GM23338 (cell line): ENCODE data around the gene ADTRP. TPM values are rescaled to one million over a fixed set of nuclear protein-coding genes. Genes with fewer than 3 reads are reported as not detected.

Source experiments
- ATAC-seq: fragments of 200-7000 bp; cut with Tn5 transposase; 3 replicates; pipeline ENCODE4 v1.9.1; 2020
- DNase-seq: peaks from one replicate; pipeline ENCODE4 v3.0.0-alpha.2; 2015; ENCODE audit warnings: low spot score
- H2AFZ ChIP-seq: fragments of 200-600 bp; sonication (generic); 2 replicates; pipeline ENCODE4 v1.8.0; 2016; ENCODE audit warnings: antibody characterized with exemption, mild to moderate bottlenecking, moderate library complexity
- H3F3A ChIP-seq: fragments of 200-600 bp; sonication (generic); replicated peaks from 2 replicates; pipeline ENCODE4 v1.8.0; 2017; ENCODE audit warnings: antibody characterized with exemption, mixed run types, low read depth
- H3K27ac ChIP-seq: fragments of 200-600 bp; sonication (generic); 2 replicates; pipeline ENCODE4 v1.6.1; 2016; ENCODE audit warnings: low read depth
- H3K27me3 ChIP-seq: fragments of 200-600 bp; sonication (generic); 2 replicates; pipeline ENCODE4 v1.8.0; 2016; ENCODE audit warnings: mild to moderate bottlenecking, mixed run types, moderate library complexity; ENCODE audit not compliant: insufficient read depth
- H3K36me3 ChIP-seq: fragments of 200-600 bp; sonication (generic); 2 replicates; pipeline ENCODE4 v1.8.0; 2016; ENCODE audit warnings: mild to moderate bottlenecking; ENCODE audit not compliant: insufficient read depth
- H3K4me1 ChIP-seq: fragments of 200-600 bp; sonication (generic); 2 replicates; pipeline ENCODE4 v1.8.0; 2016; ENCODE audit warnings: mild to moderate bottlenecking, moderate library complexity; ENCODE audit not compliant: insufficient read depth
- H3K4me2 ChIP-seq: fragments of 200-600 bp; sonication (generic); 2 replicates; pipeline ENCODE4 v1.7.1; 2017; ENCODE audit warnings: mixed run types
- H3K4me3 ChIP-seq: fragments of 200-600 bp; sonication (generic); 2 replicates; pipeline ENCODE4 v1.6.1; 2016; ENCODE audit warnings: mixed run types
- H3K79me2 ChIP-seq: fragments of 200-600 bp; sonication (generic); replicated peaks from 2 replicates; pipeline ENCODE4 v1.8.0; 2017; ENCODE audit warnings: mild to moderate bottlenecking; ENCODE audit not compliant: insufficient read depth
- H3K9me2 ChIP-seq: fragments of 200-600 bp; sonication (generic); 2 replicates; pipeline ENCODE4 v1.8.0; 2017; ENCODE audit not compliant: insufficient read depth
- H4K20me1 ChIP-seq: fragments of 200-600 bp; sonication (generic); replicated peaks from 2 replicates; pipeline ENCODE4 v1.8.0; 2017; ENCODE audit warnings: mild to moderate bottlenecking; ENCODE audit not compliant: insufficient read depth
- H3K27ac Mint-ChIP-seq: 2 replicates; pipeline ENCODE4 v1.8.0; 2020; ENCODE audit warnings: inconsistent platforms, mild to moderate bottlenecking, moderate library complexity, mixed read lengths
- H3K27me3 Mint-ChIP-seq: 3 replicates; pipeline ENCODE4 v1.8.0; 2022; ENCODE audit warnings: low read depth, mild to moderate bottlenecking, moderate library complexity, mixed read lengths, inconsistent platforms; ENCODE audit not compliant: insufficient read depth, poor library complexity
- H3K36me3 Mint-ChIP-seq: 3 replicates; pipeline ENCODE4 v1.8.0; 2021; ENCODE audit warnings: low read depth, mild to moderate bottlenecking, inconsistent platforms, moderate library complexity, mixed read lengths
- H3K4me1 Mint-ChIP-seq: 3 replicates; pipeline ENCODE4 v1.8.0; 2020; ENCODE audit warnings: mild to moderate bottlenecking, inconsistent platforms, mixed read lengths
- H3K4me3 Mint-ChIP-seq: 3 replicates; pipeline ENCODE4 v1.8.0; 2021; ENCODE audit warnings: moderate library complexity, mild to moderate bottlenecking, inconsistent platforms, mixed read lengths
- H3K9me3 Mint-ChIP-seq: 3 replicates; pipeline ENCODE4 v1.8.0; 2020; ENCODE audit warnings: moderate library complexity, mild to moderate bottlenecking, inconsistent platforms, mixed read lengths
- CREB1 ChIP-seq: fragments of 250-450 bp; sonication (Bioruptor Pico); IDR thresholded peaks from 2 replicates; pipeline ENCODE4 v1.5.0; 2020; ENCODE audit warnings: low read depth, mild to moderate bottlenecking, moderate library complexity
- CTCF ChIP-seq, 2 experiments: fragments of 200-600 bp in 1 of 2; sonication (generic) in 1 of 2; conservative IDR thresholded peaks; 2 replicates each; pipeline versions ENCODE4 v1.5.1 to v1.6.1; 2016 to 2017; ENCODE audit warnings: antibody characterized with exemption in 2 of 2, low read depth in 2 of 2, mild to moderate bottlenecking in 2 of 2, moderate library complexity in 1 of 2
- ETS1 ChIP-seq: IDR thresholded peaks from 2 replicates; pipeline ENCODE4 v1.6.1; 2016; ENCODE audit warnings: antibody characterized with exemption
- EZH2 ChIP-seq: fragments of 200-600 bp; sonication (generic); IDR thresholded peaks from one replicate; pipeline ENCODE4 v1.8.0; 2017; ENCODE audit warnings: antibody characterized with exemption, mild to moderate bottlenecking, low read depth; ENCODE audit not compliant: unreplicated experiment
- EZH2phosphoT487 ChIP-seq: fragments of 200-600 bp; sonication (generic); IDR thresholded peaks from one replicate; pipeline ENCODE4 v1.8.1; 2018; ENCODE audit warnings: antibody characterized with exemption; ENCODE audit not compliant: unreplicated experiment
- JUNB ChIP-seq: IDR thresholded peaks from one replicate; pipeline ENCODE4 v1.6.1; 2016; ENCODE audit warnings: antibody characterized with exemption; ENCODE audit not compliant: unreplicated experiment
- NANOG ChIP-seq: IDR thresholded peaks from 2 replicates; pipeline ENCODE4 v1.6.1; 2016; ENCODE audit warnings: antibody characterized with exemption, borderline replicate concordance
- POLR2AphosphoS5 ChIP-seq: IDR thresholded peaks from 2 replicates; pipeline ENCODE4 v1.6.1; 2016; ENCODE audit warnings: antibody characterized with exemption, low read depth
- REST ChIP-seq: IDR thresholded peaks from one replicate; pipeline ENCODE4 v1.6.1; 2018; ENCODE audit warnings: antibody characterized with exemption; ENCODE audit not compliant: unreplicated experiment
- STAT1 ChIP-seq: IDR thresholded peaks from one replicate; pipeline ENCODE4 v1.6.1; 2016; ENCODE audit warnings: antibody characterized with exemption; ENCODE audit not compliant: unreplicated experiment
- ZNF114 ChIP-seq: fragments of 250-450 bp; sonication (Bioruptor Pico); IDR thresholded peaks from 2 replicates; pipeline ENCODE4 v1.5.0; 2020; ENCODE audit warnings: mild to moderate bottlenecking, moderate library complexity
- ZNF331 ChIP-seq: fragments of 250-450 bp; sonication (Bioruptor Pico); IDR thresholded peaks from 2 replicates; pipeline ENCODE4 v1.5.0; 2020; ENCODE audit warnings: low read depth, mild to moderate bottlenecking, moderate library complexity
- ZNF462 ChIP-seq: fragments of 250-450 bp; sonication (Bioruptor Pico); IDR thresholded peaks from 2 replicates; pipeline ENCODE4 v1.5.0; 2020; ENCODE audit warnings: mild to moderate bottlenecking, moderate library complexity
- polyA plus RNA-seq: library from polyadenylated mRNA; unstranded; fragments of >200 nt; fragmentation: Nextera tagmentation; extraction: Ambion mirVana; gene quantifications from 2 replicates; pipeline ENCODE4 v1.2.1, GENCODE V29; 2016
- total RNA-seq: library from RNA; depleted of rRNA; stranded (reverse); fragments of >200 nt; shearing (Covaris generic); gene quantifications from 2 replicates; pipeline ENCODE4 v1.2.3, GENCODE V29; 2014

ADTRP gene
- total and polyA plus RNA-seq, 2 experiments from 2014 or later: not detected

- no peak for ATAC-seq
- Mint-ChIP-seq H3K4me1 (no peaks in the 10 kb centered on the region), H3K36me3 (no peaks in the 10 kb centered on the region), H3K9me3 (peaks cover under 1% of the 10 kb centered on the region; the same call in 2 of the 3 replicates), H3K27ac (no peak overlapping the region), H3K27me3 (no peaks in the 10 kb centered on the region), H3K4me3 (no peak overlapping the region)
- Histone ChIP-seq H3K27ac (no peak overlapping the region), H3K27me3 (no peaks in the 10 kb centered on the region), H3K4me1 (no peaks in the 10 kb centered on the region), H3K9me2 (0 out of 2 replicates have a peak, but pooled peaks cover 7% of the 10 kb centered on the region), H3K4me2 (no peak overlapping the region), H3K4me3 (no peak overlapping the region), H2AFZ (no peak overlapping the region), H4K20me1 (no peaks in the 10 kb centered on the region), H3F3A (no peaks in the 10 kb centered on the region), H3K79me2 (no peaks in the 10 kb centered on the region), H3K36me3 (no peaks in the 10 kb centered on the region)
- no peak for TF ChIP-seq ZNF331 (CRISPR knock-in tag)
- TF ChIP-seq CREB1 (CRISPR knock-in tag): no peak
- TF ChIP-seq ETS1: no peak
- no peak for TF ChIP-seq JUNB
- TF ChIP-seq POLR2AphosphoS5: no peak
- no peak for TF ChIP-seq CTCF (conservative IDR thresholded peaks at IDR 0.05; ENCODE audit: low read depth in 2 of 2)
- no peak for TF ChIP-seq EZH2phosphoT487
- TF ChIP-seq STAT1: no peak
- TF ChIP-seq EZH2: no peak
- no peak for TF ChIP-seq NANOG
- no peak for TF ChIP-seq ZNF114
- TF ChIP-seq REST: no peak
- no peak for TF ChIP-seq ZNF462
- no peak for DNase-seq
Observed at GRCh38 chr6:11702089-11702488, 76.5 kb downstream of the ADTRP start.
